Fibroblast of skin of left quadriceps (primary cell): Measurements from ENCODE around the gene POLRMT.
A peak's percentile ranks its signal among the peaks of the same experiment; 100 is the strongest.
"Not testable (repeated sequence)": the region's sequence is repeated elsewhere in the genome, so short reads cannot be mapped to it uniquely, and the experiment has no call there.

ENCODE experiments used
- DNase-seq, 2 experiments: peaks; one replicate each; pipeline ENCODE4 v3.0.0-alpha.2; 2013; ENCODE audit warnings: low read depth in 2 of 2

Gene POLRMT

GRCh38 chr19:593505-593904, 39.8 kb downstream of the POLRMT start:
- DNase-seq = no peak

GRCh38 chr19:593055-593454, 40.3 kb downstream of the POLRMT start:
- DNase-seq = no peak

- no peak for DNase-seq
Observed at GRCh38 chr19:592101-592500, 41.2 kb downstream of the POLRMT start.

GRCh38 chr19:591099-591958, 42.0 kb downstream of the POLRMT start:
- no peak for DNase-seq

- DNase-seq = no peak
Observed at GRCh38 chr19:590750-591098, 42.6 kb downstream of the POLRMT start.

GRCh38 chr19:590396-590745, 43.0 kb downstream of the POLRMT start:
- DNase-seq = no peak

- no peak for DNase-seq
Observed at GRCh38 chr19:589693-590395, 43.5 kb downstream of the POLRMT start, which contains the start of gene HCN2. Gene HCN2 (plus strand): TSS chr19:589881. CDS start chr19:589946, 65 bp downstream.

- no peak for DNase-seq
Observed at GRCh38 chr19:588741-589692, 44.3 kb downstream of the POLRMT start.

- DNase-seq = peak in 1 of 2 experiments; percentile 47
Observed at GRCh38 chr19:588093-588740, 45.1 kb downstream of the POLRMT start.

- DNase-seq = no peak
Observed at GRCh38 chr19:585551-586110, 47.7 kb downstream of the POLRMT start.

GRCh38 chr19:585146-585545, 48.2 kb downstream of the POLRMT start:
- DNase-seq = not testable (repeated sequence)

GRCh38 chr19:584240-585001, 48.9 kb downstream of the POLRMT start:
- DNase-seq = no peak

GRCh38 chr19:583968-584239, 49.4 kb downstream of the POLRMT start:
- no peak for DNase-seq

GRCh38 chr19:583198-583967, 50.0 kb downstream of the POLRMT start:
- no peak for DNase-seq

- no peak for DNase-seq
Observed at GRCh38 chr19:582497-583197, 50.7 kb downstream of the POLRMT start.

- DNase-seq = no peak
Observed at GRCh38 chr19:581399-582111, 51.8 kb downstream of the POLRMT start.

- DNase-seq = no peak
Observed at GRCh38 chr19:580274-580835, 53.0 kb downstream of the POLRMT start.

- DNase-seq = no peak
Observed at GRCh38 chr19:579842-580155, 53.5 kb downstream of the POLRMT start.
